ENCODE results near the gene ZMIZ1. TPM values are rescaled to one million over a fixed set of nuclear protein-coding genes. Genes with fewer than 3 reads are reported as not detected.
A peak's percentile ranks its signal among the peaks of the same experiment; 100 is the strongest.

Gene ZMIZ1
- total and polyA plus RNA-seq, 8 donors: 63.1 to 87.2 (median 76.8) TPM

- no peaks in the 10 kb centered on the region for H3K27me3 ChIP-seq
- H3K4me3 ChIP-seq: no peak overlapping the region
- H3K9me3 ChIP-seq: no peaks in the 10 kb centered on the region
- ATAC-seq (no peak), DNase-seq (no peak)
- intact Hi-C loops (cut with DNase I): no loop called here
- TF ChIP-seq, protein P1, sequence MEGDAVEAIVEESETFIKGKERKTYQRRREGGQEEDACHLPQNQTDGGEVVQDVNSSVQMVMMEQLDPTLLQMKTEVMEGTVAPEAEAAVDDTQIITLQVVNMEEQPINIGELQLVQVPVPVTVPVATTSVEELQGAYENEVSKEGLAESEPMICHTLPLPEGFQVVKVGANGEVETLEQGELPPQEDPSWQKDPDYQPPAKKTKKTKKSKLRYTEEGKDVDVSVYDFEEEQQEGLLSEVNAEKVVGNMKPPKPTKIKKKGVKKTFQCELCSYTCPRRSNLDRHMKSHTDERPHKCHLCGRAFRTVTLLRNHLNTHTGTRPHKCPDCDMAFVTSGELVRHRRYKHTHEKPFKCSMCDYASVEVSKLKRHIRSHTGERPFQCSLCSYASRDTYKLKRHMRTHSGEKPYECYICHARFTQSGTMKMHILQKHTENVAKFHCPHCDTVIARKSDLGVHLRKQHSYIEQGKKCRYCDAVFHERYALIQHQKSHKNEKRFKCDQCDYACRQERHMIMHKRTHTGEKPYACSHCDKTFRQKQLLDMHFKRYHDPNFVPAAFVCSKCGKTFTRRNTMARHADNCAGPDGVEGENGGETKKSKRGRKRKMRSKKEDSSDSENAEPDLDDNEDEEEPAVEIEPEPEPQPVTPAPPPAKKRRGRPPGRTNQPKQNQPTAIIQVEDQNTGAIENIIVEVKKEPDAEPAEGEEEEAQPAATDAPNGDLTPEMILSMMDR (IDR thresholded peaks at IDR 0.05): no peak
- H3K4me1 ChIP-seq: peaks cover 17 to 49% of the 10 kb centered on the region in 2 donors
- H3K36me3 ChIP-seq: peaks cover 0 to 39% of the 10 kb centered on the region in 2 donors
- H3K27ac ChIP-seq: no peak overlapping the region
Observed at GRCh38 chr10:79226391-79227245, 157.9 kb downstream of the ZMIZ1 start.

DNA sequence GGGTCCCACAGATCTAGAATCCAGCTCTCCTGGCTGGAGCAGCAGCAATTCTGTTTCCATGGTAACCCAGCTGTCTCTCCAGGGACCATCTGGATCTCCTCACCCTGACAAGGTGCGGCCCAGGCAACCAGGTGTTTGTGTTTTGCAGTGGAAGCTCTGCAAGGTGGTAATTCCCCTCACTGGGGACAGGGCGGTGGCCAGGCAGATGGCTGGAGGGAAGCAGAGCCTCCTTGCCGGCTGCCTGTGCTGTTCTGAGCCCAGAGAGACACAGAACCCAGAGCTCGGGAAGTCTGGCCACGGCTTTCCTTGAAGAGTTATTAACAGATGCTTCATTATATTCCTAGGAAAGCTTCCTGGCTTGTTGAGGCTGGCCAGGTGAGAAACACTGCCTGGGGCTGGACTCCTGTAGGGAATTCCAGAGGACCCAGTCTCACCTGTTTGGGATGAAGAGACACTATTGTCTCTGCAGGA is 160.3 kb downstream of the ZMIZ1 start:
- ATAC-seq (no peak), DNase-seq (no peak)
- intact Hi-C loops (cut with DNase I): no loop called here
- no peaks in the 10 kb centered on the region for H3K27me3 ChIP-seq
- no peaks in the 10 kb centered on the region for H3K9me3 ChIP-seq
- H3K4me1 ChIP-seq: peaks cover under 1 to 27% of the 10 kb centered on the region in 2 donors
- H3K27ac ChIP-seq: peak overlapping the region in 1 of 2 donors; percentile 33
- peaks cover 0 to 45% of the 10 kb centered on the region in 2 donors for H3K36me3 ChIP-seq
- H3K4me3 ChIP-seq: no peak overlapping the region
- TF ChIP-seq, protein P1 (IDR thresholded peaks at IDR 0.05): no peak

GRCh38 chr10:79229830-79230327 is 161.1 kb downstream of the ZMIZ1 start:
- Histone ChIP-seq H3K27me3 (no peaks in the 10 kb centered on the region), H3K36me3 (peaks cover 0 to 48% of the 10 kb centered on the region in 2 donors), H3K4me3 (no peak overlapping the region), H3K9me3 (no peaks in the 10 kb centered on the region), H3K27ac (peak overlapping the region in 1 of 2 donors; percentile 33), H3K4me1 (peaks cover 0 to 29% of the 10 kb centered on the region in 2 donors)
- ATAC-seq (no peak), DNase-seq (no peak)
- intact Hi-C loops (cut with DNase I): no loop called here
- TF ChIP-seq, protein P1 (IDR thresholded peaks at IDR 0.05): no peak

DNA sequence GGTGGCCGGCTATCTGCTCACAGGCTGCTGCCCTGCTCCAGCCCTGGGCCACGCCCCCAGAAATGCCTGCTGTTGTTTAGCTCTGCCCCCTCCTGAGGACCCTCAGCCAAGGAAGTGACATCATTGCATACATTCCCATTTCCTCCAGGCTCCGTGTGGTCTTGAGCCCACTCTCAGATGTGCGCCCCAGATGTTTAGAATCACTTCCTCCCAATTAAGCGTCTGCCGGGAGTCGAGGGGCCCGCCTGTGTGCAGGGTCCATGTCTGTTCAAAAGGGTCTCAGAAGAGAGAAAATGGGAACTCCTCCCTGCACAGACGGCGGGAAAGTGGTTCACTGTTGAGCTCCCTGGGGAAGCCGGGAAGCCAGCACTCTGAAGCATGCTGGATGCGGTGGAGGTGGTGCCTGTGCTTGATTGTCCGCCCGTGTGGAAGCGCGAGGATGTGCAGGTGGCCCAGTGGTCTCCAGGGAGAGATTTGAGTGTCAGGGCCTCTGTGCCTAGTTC is 161.6 kb downstream of the ZMIZ1 start:
- no peak overlapping the region for H3K4me3 ChIP-seq
- H3K9me3 ChIP-seq: no peaks in the 10 kb centered on the region
- peak in 3 of 4 donors; percentile 49 to 94 (median 85) for DNase-seq
- peaks cover 0 to 52% of the 10 kb centered on the region in 2 donors for H3K36me3 ChIP-seq
- peaks cover 0 to 34% of the 10 kb centered on the region in 2 donors for H3K4me1 ChIP-seq
- intact Hi-C loops (cut with DNase I): no loop called here
- no peak for ATAC-seq
- H3K27me3 ChIP-seq: no peaks in the 10 kb centered on the region
- H3K27ac ChIP-seq: no peak overlapping the region
- TF ChIP-seq, protein P1 (IDR thresholded peaks at IDR 0.05): no peak

DNA sequence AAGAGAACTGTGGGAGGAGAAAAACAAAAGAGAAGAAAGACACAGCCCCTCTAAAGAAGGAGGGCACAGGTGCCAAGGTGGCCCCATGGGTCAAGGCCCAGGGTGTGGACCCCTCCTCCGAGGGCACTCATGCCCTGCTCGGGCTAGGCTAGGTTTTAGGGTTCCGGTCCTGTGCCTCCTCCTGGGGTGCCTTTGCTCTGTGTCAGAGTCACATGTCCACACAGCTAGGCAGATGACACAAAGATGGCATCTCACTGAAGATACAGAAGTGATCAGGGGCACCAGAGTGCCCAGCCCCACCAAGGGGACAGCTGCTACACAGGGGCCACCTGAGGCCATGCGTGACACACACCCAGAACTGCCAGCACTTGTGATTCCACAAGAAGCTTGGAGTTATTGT is 162.1 kb downstream of the ZMIZ1 start:
- Histone ChIP-seq H3K27me3 (no peaks in the 10 kb centered on the region), H3K27ac (no peak overlapping the region), H3K9me3 (no peaks in the 10 kb centered on the region), H3K36me3 (peaks cover 0 to 52% of the 10 kb centered on the region in 2 donors), H3K4me1 (peaks cover 0 to 37% of the 10 kb centered on the region in 2 donors), H3K4me3 (no peak overlapping the region)
- DNase-seq (no peak), ATAC-seq (no peak)
- intact Hi-C loops (cut with DNase I): no loop called here
- TF ChIP-seq, protein P1 (IDR thresholded peaks at IDR 0.05): no peak

Data from left lung (tissue), 10 donors.